Prostate gland (tissue), 2 donors: ENCODE measurements around the gene FBN3.

Experiments
- CTCF ChIP-seq, 4 experiments: fragments of 200-600 bp in 2 of 4; fragments of 450-650 bp in 2 of 4; sonication (generic) in 2 of 4; IDR thresholded peaks; 1 replicate in 3 of 4; 2 replicates in 1 of 4; pipeline ENCODE4 v1.5.1; 2016 to 2019; ENCODE audit warnings: antibody characterized with exemption in 4 of 4, mild to moderate bottlenecking in 2 of 4, moderate library complexity in 2 of 4
- POLR2A ChIP-seq: fragments of 450-650 bp; IDR thresholded peaks from one replicate; pipeline ENCODE4 v1.6.1; 2016; ENCODE audit warnings: antibody characterized with exemption, mild to moderate bottlenecking
- POLR2AphosphoS5 ChIP-seq: sonication (generic); formaldehyde crosslinking; IDR thresholded peaks from one replicate; pipeline ENCODE4 v1.6.1; 2017; ENCODE audit warnings: antibody characterized with exemption

- no peak for TF ChIP-seq CTCF (IDR thresholded peaks at IDR 0.05)
- no peak for TF ChIP-seq POLR2AphosphoS5
- no peak for TF ChIP-seq POLR2A
These were observed 96.9 kb downstream of the FBN3 start, which contains the start of gene CCL25 for GRCh38 chr19:8052464-8052859.
